ENCODE results near the gene GABBR2.

DNA sequence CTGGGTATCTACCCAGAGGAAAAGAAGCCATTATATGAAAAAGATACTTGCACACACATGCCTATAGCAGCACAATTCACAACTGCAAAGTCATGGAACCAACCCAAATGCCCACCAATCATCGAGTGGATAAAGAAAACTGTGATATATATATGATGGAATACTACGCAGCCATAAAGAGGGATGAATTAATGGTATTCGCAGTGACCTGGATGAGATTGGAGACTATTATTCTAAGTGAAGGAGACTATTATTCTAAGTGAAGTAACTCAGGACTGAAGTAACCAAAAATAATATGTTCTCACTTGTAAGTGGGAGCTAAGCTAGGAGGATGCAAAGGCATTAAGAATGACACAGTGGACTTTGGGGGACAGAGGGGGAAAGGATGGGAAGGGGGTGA, 30.0 kb upstream of the GABBR2 start:
- TF ChIP-seq, protein P1, sequence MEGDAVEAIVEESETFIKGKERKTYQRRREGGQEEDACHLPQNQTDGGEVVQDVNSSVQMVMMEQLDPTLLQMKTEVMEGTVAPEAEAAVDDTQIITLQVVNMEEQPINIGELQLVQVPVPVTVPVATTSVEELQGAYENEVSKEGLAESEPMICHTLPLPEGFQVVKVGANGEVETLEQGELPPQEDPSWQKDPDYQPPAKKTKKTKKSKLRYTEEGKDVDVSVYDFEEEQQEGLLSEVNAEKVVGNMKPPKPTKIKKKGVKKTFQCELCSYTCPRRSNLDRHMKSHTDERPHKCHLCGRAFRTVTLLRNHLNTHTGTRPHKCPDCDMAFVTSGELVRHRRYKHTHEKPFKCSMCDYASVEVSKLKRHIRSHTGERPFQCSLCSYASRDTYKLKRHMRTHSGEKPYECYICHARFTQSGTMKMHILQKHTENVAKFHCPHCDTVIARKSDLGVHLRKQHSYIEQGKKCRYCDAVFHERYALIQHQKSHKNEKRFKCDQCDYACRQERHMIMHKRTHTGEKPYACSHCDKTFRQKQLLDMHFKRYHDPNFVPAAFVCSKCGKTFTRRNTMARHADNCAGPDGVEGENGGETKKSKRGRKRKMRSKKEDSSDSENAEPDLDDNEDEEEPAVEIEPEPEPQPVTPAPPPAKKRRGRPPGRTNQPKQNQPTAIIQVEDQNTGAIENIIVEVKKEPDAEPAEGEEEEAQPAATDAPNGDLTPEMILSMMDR (IDR thresholded peaks at IDR 0.05), result no peak
- TF ChIP-seq POLR2AphosphoS5 (IDR thresholded peaks at IDR 0.05; ENCODE audit: low read depth, low read length), result no peak
- TF ChIP-seq SMC3 (IDR thresholded peaks at IDR 0.05; ENCODE audit: low read depth, low read length), result no peak
- no peak for TF ChIP-seq JUND (IDR thresholded peaks at IDR 0.05)
- TF ChIP-seq GABPA (IDR thresholded peaks at IDR 0.05; ENCODE audit: low read depth), result no peak
